RWPE2 (cell line): ENCODE measurements around the gene SEMA3A.

Source experiments
- ATAC-seq: fragments of 200-7000 bp; cut with Tn5 transposase; 3 replicates; pipeline ENCODE4 v1.9.1; 2021; ENCODE audit warnings: low read depth
- DNase-seq: peaks from one replicate; pipeline ENCODE4 v3.0.0-alpha.2; 2020; ENCODE audit warnings: low spot score
- H3K27ac ChIP-seq: fragments of 450-650 bp; 2 replicates; pipeline ENCODE4 v1.5.1; 2017; ENCODE audit warnings: mild to moderate bottlenecking; ENCODE audit not compliant: poor library complexity, severe bottlenecking
- H3K27me3 ChIP-seq: fragments of 250-450 bp; sonication (Bioruptor Pico); 2 replicates; pipeline ENCODE4 v1.5.1; 2021; ENCODE audit warnings: mild to moderate bottlenecking, moderate library complexity; ENCODE audit not compliant: insufficient read depth, poor library complexity, severe bottlenecking
- H3K36me3 ChIP-seq: fragments of 250-450 bp; sonication (Bioruptor Pico); 2 replicates; pipeline ENCODE4 v1.5.1; 2020; ENCODE audit warnings: low read depth, mild to moderate bottlenecking, moderate library complexity
- H3K4me1 ChIP-seq: fragments of 250-450 bp; sonication (Bioruptor Pico); 2 replicates; pipeline ENCODE4 v1.5.1; 2021; ENCODE audit warnings: mild to moderate bottlenecking, moderate library complexity; ENCODE audit not compliant: insufficient read depth, poor library complexity, severe bottlenecking
- H3K4me3 ChIP-seq: fragments of 250-450 bp; sonication (Bioruptor Pico); 2 replicates; pipeline ENCODE4 v1.5.1; 2021; ENCODE audit warnings: mild to moderate bottlenecking, moderate library complexity; ENCODE audit not compliant: severe bottlenecking
- H3K9me3 ChIP-seq: fragments of 250-450 bp; sonication (Bioruptor Pico); 2 replicates; pipeline ENCODE4 v1.5.1; 2021; ENCODE audit warnings: mild to moderate bottlenecking, moderate library complexity; ENCODE audit not compliant: severe bottlenecking
- CTCF ChIP-seq: fragments of 450-650 bp; IDR thresholded peaks from one replicate; pipeline ENCODE4 v1.5.1; 2017; ENCODE audit warnings: mild to moderate bottlenecking, moderate library complexity; ENCODE audit not compliant: poor library complexity, severe bottlenecking

Gene SEMA3A

GRCh38 chr7:84104826-84105225, 89.8 kb downstream of the SEMA3A start:
- no peak for TF ChIP-seq CTCF
- no peak overlapping the region for H3K27ac ChIP-seq
- DNase-seq (no peak), ATAC-seq (no peak)
- H3K27me3 ChIP-seq: no peaks in the 10 kb centered on the region
- no peak overlapping the region for H3K4me3 ChIP-seq
- no peaks in the 10 kb centered on the region for H3K9me3 ChIP-seq
- H3K36me3 ChIP-seq: no peaks in the 10 kb centered on the region
- H3K4me1 ChIP-seq: peaks cover 8% of the 10 kb centered on the region

GRCh38 chr7:84102213-84102612, 92.4 kb downstream of the SEMA3A start:
- DNase-seq: no peak

GRCh38 chr7:84100866-84101265, 93.7 kb downstream of the SEMA3A start:
- Histone ChIP-seq H3K4me3 (no peak overlapping the region), H3K9me3 (no peaks in the 10 kb centered on the region), H3K27ac (no peak overlapping the region), H3K4me1 (peaks cover 8% of the 10 kb centered on the region), H3K27me3 (no peaks in the 10 kb centered on the region), H3K36me3 (no peaks in the 10 kb centered on the region)
- DNase-seq (no peak), ATAC-seq (peak; percentile 42; the same call in 1 of the 3 replicates)
- no peak for TF ChIP-seq CTCF

More at GRCh38 chr7:84102213-84102612, 92.4 kb downstream of the SEMA3A start:
- no peaks in the 10 kb centered on the region for H3K27me3 ChIP-seq
- H3K27ac ChIP-seq: no peak overlapping the region
- peaks cover 8% of the 10 kb centered on the region for H3K4me1 ChIP-seq
- H3K4me3 ChIP-seq: no peak overlapping the region
- ATAC-seq: no peak
- H3K9me3 ChIP-seq: no peaks in the 10 kb centered on the region
- H3K36me3 ChIP-seq: no peaks in the 10 kb centered on the region
- TF ChIP-seq CTCF: no peak

GRCh38 chr7:84095971-84096370, 98.6 kb downstream of the SEMA3A start:
- Histone ChIP-seq H3K9me3 (no peaks in the 10 kb centered on the region), H3K27ac (no peak overlapping the region), H3K27me3 (no peaks in the 10 kb centered on the region), H3K4me3 (no peak overlapping the region), H3K4me1 (peaks cover 17% of the 10 kb centered on the region), H3K36me3 (no peaks in the 10 kb centered on the region)
- no peak for DNase-seq
- no peak for TF ChIP-seq CTCF
- no peak for ATAC-seq

GRCh38 chr7:84092207-84092606, 102.4 kb downstream of the SEMA3A start:
- no peaks in the 10 kb centered on the region for H3K36me3 ChIP-seq
- H3K27me3 ChIP-seq: no peaks in the 10 kb centered on the region
- H3K9me3 ChIP-seq: no peaks in the 10 kb centered on the region
- H3K4me1 ChIP-seq: peaks cover 37% of the 10 kb centered on the region
- TF ChIP-seq CTCF: no peak
- no peak overlapping the region for H3K4me3 ChIP-seq
- no peak for DNase-seq
- ATAC-seq: peak; percentile 36; the same call in 1 of the 3 replicates
- H3K27ac ChIP-seq: peak overlapping the region; percentile 48
